HG02642 (cell line): Measurements from ENCODE around the gene CAPG.
"Not testable (repeated sequence)": the region's sequence is repeated elsewhere in the genome, so short reads cannot be mapped to it uniquely, and the experiment has no call there.

Experiments
- ATAC-seq: cut with Tn5 transposase; IDR thresholded peaks from one replicate; pipeline ENCODE4 v1.9.1; 2021; ENCODE audit warnings: mild to moderate bottlenecking; ENCODE audit not compliant: unreplicated experiment, poor library complexity

The CAPG gene

GRCh38 chr2:85368921-85369320 is 41.2 kb downstream of the CAPG start:
- ATAC-seq: no peak

DNA sequence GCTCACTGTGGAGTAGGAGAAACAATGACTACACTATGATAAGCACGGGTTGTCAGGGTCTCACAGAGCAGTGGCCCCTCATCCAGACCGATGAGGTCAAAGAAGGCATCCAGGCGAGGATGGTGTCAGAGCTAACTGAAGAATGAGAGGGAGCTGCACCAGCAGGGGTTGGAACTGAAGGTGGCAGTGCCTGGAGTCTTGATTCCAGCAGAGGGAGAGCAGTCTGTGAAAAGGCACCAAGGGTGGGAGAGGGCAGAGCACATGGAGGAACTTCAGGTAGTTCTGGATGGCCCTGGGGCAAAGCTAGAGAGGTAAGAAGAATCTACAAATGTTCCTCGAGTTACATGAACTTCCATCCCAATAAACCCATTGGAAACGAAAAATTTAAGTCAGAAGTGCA is 43.0 kb downstream of the CAPG start:
- ATAC-seq: no peak

GRCh38 chr2:85362653-85363387 is 47.3 kb downstream of the CAPG start:
- ATAC-seq: not testable (repeated sequence)

DNA sequence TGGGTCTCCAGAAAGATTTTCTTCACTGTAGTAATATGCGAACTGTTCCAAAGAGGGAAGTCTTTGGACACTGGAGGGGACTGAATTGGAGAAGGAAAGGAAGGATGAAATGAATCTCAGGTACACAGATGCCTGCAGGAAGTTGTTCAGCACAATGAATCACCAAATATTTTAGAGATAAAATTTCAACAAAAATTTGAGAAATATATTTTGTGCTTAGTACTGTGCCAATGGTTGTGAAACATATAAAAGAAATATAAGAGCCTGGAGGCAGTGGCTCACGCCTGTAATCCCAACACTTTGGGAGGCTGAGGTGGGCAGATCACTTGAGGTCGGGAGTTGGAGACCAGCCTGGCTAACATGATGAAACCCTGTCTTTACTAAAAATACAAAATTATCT is 52.4 kb downstream of the CAPG start:
- ATAC-seq: no peak

GRCh38 chr2:85356186-85356585 is 54.0 kb downstream of the CAPG start:
- ATAC-seq: no peak

- ATAC-seq: no peak
These were observed 54.6 kb downstream of the CAPG start for GRCh38 chr2:85355521-85355920.

DNA sequence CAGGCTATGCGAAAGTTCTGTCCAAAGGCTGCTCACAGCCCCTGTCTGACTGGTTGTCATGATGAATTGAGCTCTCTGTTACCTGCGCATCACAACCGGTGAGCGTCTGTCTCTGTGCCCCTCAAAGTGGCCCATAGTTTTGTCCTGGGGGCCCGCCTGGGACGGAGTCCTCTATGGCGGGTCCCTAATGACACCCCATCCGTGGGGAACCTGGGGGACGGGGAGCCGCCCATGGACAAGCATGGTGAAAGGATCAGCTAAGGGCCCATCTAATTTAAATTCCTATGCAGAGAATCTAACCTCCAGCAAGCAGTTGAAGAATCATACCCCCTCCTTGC is 55.1 kb downstream of the CAPG start:
- ATAC-seq: peak; percentile 10

GRCh38 chr2:85354286-85355072 is 55.7 kb downstream of the CAPG start, which contains the start of the genes ELMOD3 and RETSAT:
Gene ELMOD3 (plus strand): TSS chr2:85354769. CDS start chr2:85357199, 2,430 bp downstream.
Gene RETSAT (minus strand): TSS chr2:85354528. CDS start chr2:85354507, 21 bp downstream.
- ATAC-seq: peak; percentile 98

DNA sequence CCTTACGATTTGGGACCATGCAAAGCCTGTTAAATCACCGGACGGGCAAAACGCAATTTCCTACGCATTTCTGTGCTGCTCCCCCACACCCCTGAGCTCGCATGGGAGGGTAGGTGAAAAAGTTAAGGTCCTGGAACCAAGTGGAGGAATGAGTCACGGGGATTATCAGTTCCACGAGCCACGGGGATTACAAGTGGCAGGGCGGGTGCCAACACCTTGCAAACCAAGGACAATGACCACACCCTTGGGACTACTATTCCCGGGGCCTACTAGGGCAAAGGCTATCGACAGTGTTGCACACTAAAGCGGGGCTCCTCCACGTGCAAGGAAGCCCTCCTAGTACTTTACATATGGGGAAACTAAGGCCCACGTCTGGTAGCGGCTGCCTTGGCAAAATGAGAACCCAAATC is 56.3 kb downstream of the CAPG start:
- ATAC-seq: peak; percentile 1

DNA sequence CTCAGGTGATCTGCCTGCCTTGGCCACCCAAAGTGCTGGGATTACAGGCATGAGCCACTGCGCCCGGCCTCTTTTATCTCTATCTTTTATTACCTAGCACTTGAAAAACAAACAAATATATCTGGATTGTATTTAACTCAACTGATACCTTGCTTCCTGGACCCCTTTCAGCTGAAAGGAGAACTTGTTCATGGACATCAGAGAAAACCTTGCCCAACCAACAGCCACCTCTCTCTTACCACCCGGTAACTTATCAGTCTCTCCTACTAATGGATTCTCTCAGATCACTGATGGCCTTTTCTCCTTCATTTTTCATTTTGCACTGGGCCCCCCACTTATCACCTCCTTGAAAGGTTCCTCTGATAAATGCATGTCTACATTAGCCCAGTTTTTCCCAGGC is 62.6 kb downstream of the CAPG start:
- ATAC-seq: no peak
